ENCODE measurements around the gene RCOR3.
"Not testable (repeated sequence)": the region's sequence is repeated elsewhere in the genome, so short reads cannot be mapped to it uniquely, and the experiment has no call there.

RCOR3 gene

GRCh38 chr1:211258756-211259637, at the start of gene RCOR3:
Gene RCOR3, plus strand, starts transcription at chr1:211259366. Its CDS starts 195 bp downstream, at chr1:211259561.
- peak; percentile 86 for DNase-seq

GRCh38 chr1:211210052-211210451, 49.1 kb upstream of the RCOR3 start:
- DNase-seq = no peak

- no peak for DNase-seq
Measured at GRCh38 chr1:211210965-211211364, 48.2 kb upstream of the RCOR3 start.

GRCh38 chr1:211213702-211214101, 45.5 kb upstream of the RCOR3 start:
- DNase-seq = no peak

GRCh38 chr1:211215577-211215976, 43.6 kb upstream of the RCOR3 start:
- no peak for DNase-seq

- no peak for DNase-seq
Measured at GRCh38 chr1:211217392-211217791, 41.8 kb upstream of the RCOR3 start.

- not testable (repeated sequence) for DNase-seq
Measured at GRCh38 chr1:211222469-211223234, 36.5 kb upstream of the RCOR3 start.

- peak; percentile 21 for DNase-seq
Measured at GRCh38 chr1:211228573-211229364, 30.4 kb upstream of the RCOR3 start.

- no peak for DNase-seq
Measured at GRCh38 chr1:211229365-211229759, 29.8 kb upstream of the RCOR3 start.

GRCh38 chr1:211231873-211232272, 27.3 kb upstream of the RCOR3 start:
- DNase-seq = no peak

- DNase-seq = no peak
Measured at GRCh38 chr1:211236633-211237320, 22.4 kb upstream of the RCOR3 start.

- DNase-seq = no peak
Measured at GRCh38 chr1:211237579-211237978, 21.6 kb upstream of the RCOR3 start.

GRCh38 chr1:211240567-211240966, 18.6 kb upstream of the RCOR3 start:
- not testable (repeated sequence) for DNase-seq

GRCh38 chr1:211241071-211241470, 18.1 kb upstream of the RCOR3 start:
- no peak for DNase-seq

- DNase-seq = not testable (repeated sequence)
Measured at GRCh38 chr1:211243639-211244038, 15.5 kb upstream of the RCOR3 start.

- DNase-seq = not testable (repeated sequence)
Measured at GRCh38 chr1:211246583-211246982, 12.6 kb upstream of the RCOR3 start.

GRCh38 chr1:211247921-211248320, 11.2 kb upstream of the RCOR3 start:
- DNase-seq = no peak

- not testable (repeated sequence) for DNase-seq
Measured at GRCh38 chr1:211249611-211250010, 9.6 kb upstream of the RCOR3 start.

GRCh38 chr1:211257826-211258225, 1.3 kb upstream of the RCOR3 start:
- no peak for DNase-seq

GRCh38 chr1:211258310-211258755, 833 bp upstream of the RCOR3 start:
- peak; percentile 31 for DNase-seq

- DNase-seq = no peak
Measured at GRCh38 chr1:211259638-211260126, 516 bp downstream of the RCOR3 start.
